Right lobe of liver (tissue), 6 donors: Measurements from ENCODE around the gene SLC9A3. TPM values are rescaled to one million over a fixed set of nuclear protein-coding genes. Genes with fewer than 3 reads are reported as not detected.
A peak's percentile ranks its signal among the peaks of the same experiment; 100 is the strongest.

ENCODE experiments used
- ATAC-seq, 4 donors: fragments of 200-7000 bp; cut with Tn5 transposase; one replicate each; pipeline ENCODE4 v1.9.1; 2020; ENCODE audit warnings: mild to moderate bottlenecking in 4 of 4, moderate library complexity in 4 of 4
- DNase-seq, 3 donors: peaks; one replicate each; pipeline ENCODE4 v3.0.0-alpha.2; 2020
- H3K27ac ChIP-seq, 3 donors: fragments of 200-600 bp; one replicate each; pipeline ENCODE4 v1.8.0; 2022
- H3K27me3 ChIP-seq, 2 donors: fragments of 200-600 bp; one replicate each; pipeline ENCODE4 v1.8.0; 2022
- H3K36me3 ChIP-seq, 4 donors: fragments of 200-600 bp; sonication (generic) in 1 of 4; one replicate each; pipeline versions ENCODE4 v1.5.1 to v1.8.0; 2017 to 2022; ENCODE audit warnings: control low read depth in 1 of 4
- H3K4me1 ChIP-seq, 4 donors: fragments of 200-600 bp; sonication (generic) in 1 of 4; one replicate each; pipeline versions ENCODE4 v1.5.1 to v1.8.0; 2017 to 2022; ENCODE audit warnings: control low read depth in 1 of 4
- H3K4me3 ChIP-seq, 3 donors: fragments of 200-600 bp; one replicate each; pipeline ENCODE4 v1.8.0; 2022
- H3K9me3 ChIP-seq, 4 donors: fragments of 200-600 bp; sonication (generic) in 1 of 4; one replicate each; pipeline versions ENCODE4 v1.5.1 to v1.8.0; 2017 to 2022; ENCODE audit warnings: control low read depth in 1 of 4
- POLR2A ChIP-seq: fragments of 450-650 bp; IDR thresholded peaks from one replicate; pipeline ENCODE4 v1.6.1; 2017; ENCODE audit warnings: antibody characterized with exemption, mild to moderate bottlenecking
- WGBS: methylation state at CpG from one replicate; pipeline ENCODE4 v1.1.6; 2018; ENCODE audit warnings: low coverage, low lambda C conversion rate; ENCODE audit not compliant: insufficient coverage; ENCODE audit errors: missing lambda C conversion rate; 5-methylcytosine and 5-hydroxymethylcytosine counted together
- intact Hi-C, 2 donors: fragments of 100-400 bp; cut with DNase I; formaldehyde crosslinking; loops; one replicate each; pipeline versions ENCODE4 v1.11.2 to v1.14.1; 2022
- total RNA-seq, 6 experiments: library from RNA; depleted of rRNA in 2 of 6; stranded (reverse); fragments of >200 nt in 2 of 6; fragmentation: NEBNext Ultra II Directional in 3 of 6; extraction: Animal tissue kit (Norgen Biotek cat#: 25700) in 3 of 6; gene quantifications; one replicate each; pipeline versions ENCODE4 v1.1.0 to v1.2.4, GENCODE V29; 2016 to 2023
- TF ChIP-seq, protein P1 (sequence below), 4 donors: fragments of 200-600 bp in 3 of 4; fragments of 450-650 bp in 1 of 4; IDR thresholded peaks; one replicate each; pipeline versions ENCODE4 v1.5.1 to v1.8.0; 2016 to 2022; ENCODE audit warnings: antibody characterized with exemption in 4 of 4, mild to moderate bottlenecking in 2 of 4
- donor health status: DM: no; HTN: yes; CAD: no.
- donor health status: DM: no; HTN: no; CAD: no.
- donor health status: DM: no; HTN: no; CAD: no.
- donor health status: DM: no; HTN: yes; CAD: no.
- donor health status: DM: no; HTN: yes; CAD: no.

Gene SLC9A3
- total RNA-seq, 6 experiments from 2014 or later = 0.32 to 1.8 (median 0.46) TPM

DNA sequence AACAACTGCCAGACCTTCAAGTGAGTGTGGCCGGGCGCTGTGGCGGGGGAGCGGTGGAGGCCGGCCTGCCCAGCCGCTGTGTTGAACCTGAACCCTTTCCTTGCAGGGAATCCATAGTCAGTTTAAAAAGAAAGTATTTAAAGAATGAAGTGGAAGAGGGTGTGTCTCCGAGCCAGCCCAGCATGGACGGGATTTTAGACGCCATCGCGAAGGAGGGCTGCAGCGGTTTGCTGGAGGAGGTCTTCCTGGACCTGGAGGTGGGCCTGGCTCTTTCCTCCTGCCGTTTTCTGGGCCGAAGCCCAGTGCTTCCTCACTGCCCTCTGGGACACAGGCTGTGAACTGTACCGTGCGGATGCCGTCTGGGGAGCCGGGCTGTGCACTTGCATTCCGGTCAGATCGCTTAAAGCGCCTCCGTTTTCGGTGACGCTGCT lies 62.2 kb downstream of the SLC9A3 start:
- H3K4me1 ChIP-seq = no peaks in the 10 kb centered on the region
- no peak overlapping the region for H3K4me3 ChIP-seq
- intact Hi-C loops = no loop called here
- H3K36me3 ChIP-seq = peaks cover 0 to 51% (median 11%) of the 10 kb centered on the region in 4 donors
- H3K27me3 ChIP-seq = no peaks in the 10 kb centered on the region
- H3K27ac ChIP-seq = no peak overlapping the region
- ATAC-seq (no peak), DNase-seq (peak in 2 of 3 donors; percentile 32 to 35)
- TF ChIP-seq, protein P1, sequence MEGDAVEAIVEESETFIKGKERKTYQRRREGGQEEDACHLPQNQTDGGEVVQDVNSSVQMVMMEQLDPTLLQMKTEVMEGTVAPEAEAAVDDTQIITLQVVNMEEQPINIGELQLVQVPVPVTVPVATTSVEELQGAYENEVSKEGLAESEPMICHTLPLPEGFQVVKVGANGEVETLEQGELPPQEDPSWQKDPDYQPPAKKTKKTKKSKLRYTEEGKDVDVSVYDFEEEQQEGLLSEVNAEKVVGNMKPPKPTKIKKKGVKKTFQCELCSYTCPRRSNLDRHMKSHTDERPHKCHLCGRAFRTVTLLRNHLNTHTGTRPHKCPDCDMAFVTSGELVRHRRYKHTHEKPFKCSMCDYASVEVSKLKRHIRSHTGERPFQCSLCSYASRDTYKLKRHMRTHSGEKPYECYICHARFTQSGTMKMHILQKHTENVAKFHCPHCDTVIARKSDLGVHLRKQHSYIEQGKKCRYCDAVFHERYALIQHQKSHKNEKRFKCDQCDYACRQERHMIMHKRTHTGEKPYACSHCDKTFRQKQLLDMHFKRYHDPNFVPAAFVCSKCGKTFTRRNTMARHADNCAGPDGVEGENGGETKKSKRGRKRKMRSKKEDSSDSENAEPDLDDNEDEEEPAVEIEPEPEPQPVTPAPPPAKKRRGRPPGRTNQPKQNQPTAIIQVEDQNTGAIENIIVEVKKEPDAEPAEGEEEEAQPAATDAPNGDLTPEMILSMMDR (IDR thresholded peaks at IDR 0.05) = no peak
- no peak for TF ChIP-seq POLR2A
- WGBS = 97% methylated on average over 9 of the region's 24 CpGs
- no peaks in the 10 kb centered on the region for H3K9me3 ChIP-seq

DNA sequence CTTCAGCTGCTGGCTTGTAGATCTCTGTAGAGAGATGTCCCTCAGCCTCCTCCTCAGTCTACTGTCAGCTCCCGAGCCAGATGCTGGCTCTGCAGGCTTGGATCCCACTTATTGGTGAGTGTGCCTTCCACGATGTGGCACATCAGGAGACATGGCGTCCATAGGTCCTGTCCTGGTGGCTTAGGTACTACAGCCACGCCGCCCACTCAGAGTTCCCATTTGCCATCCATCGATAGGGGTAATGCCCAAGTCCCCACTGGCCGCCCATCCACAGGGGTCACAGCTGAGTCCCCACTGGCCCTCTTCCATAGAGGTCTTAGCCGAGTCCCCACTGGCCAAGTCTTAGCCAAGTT lies 64.0 kb downstream of the SLC9A3 start:
- peaks cover 0 to 57% (median 13%) of the 10 kb centered on the region in 4 donors for H3K36me3 ChIP-seq
- intact Hi-C loops = no loop called here
- no peak overlapping the region for H3K27ac ChIP-seq
- H3K27me3 ChIP-seq = no peaks in the 10 kb centered on the region
- 100% methylated on average over 2 of the region's 8 CpGs for WGBS
- TF ChIP-seq, protein P1 (IDR thresholded peaks at IDR 0.05) = no peak
- TF ChIP-seq POLR2A = no peak
- no peak overlapping the region for H3K4me3 ChIP-seq
- H3K9me3 ChIP-seq = no peaks in the 10 kb centered on the region
- ATAC-seq (no peak), DNase-seq (peak in 2 of 3 donors; percentile 12 to 18)
- no peaks in the 10 kb centered on the region for H3K4me1 ChIP-seq

DNA sequence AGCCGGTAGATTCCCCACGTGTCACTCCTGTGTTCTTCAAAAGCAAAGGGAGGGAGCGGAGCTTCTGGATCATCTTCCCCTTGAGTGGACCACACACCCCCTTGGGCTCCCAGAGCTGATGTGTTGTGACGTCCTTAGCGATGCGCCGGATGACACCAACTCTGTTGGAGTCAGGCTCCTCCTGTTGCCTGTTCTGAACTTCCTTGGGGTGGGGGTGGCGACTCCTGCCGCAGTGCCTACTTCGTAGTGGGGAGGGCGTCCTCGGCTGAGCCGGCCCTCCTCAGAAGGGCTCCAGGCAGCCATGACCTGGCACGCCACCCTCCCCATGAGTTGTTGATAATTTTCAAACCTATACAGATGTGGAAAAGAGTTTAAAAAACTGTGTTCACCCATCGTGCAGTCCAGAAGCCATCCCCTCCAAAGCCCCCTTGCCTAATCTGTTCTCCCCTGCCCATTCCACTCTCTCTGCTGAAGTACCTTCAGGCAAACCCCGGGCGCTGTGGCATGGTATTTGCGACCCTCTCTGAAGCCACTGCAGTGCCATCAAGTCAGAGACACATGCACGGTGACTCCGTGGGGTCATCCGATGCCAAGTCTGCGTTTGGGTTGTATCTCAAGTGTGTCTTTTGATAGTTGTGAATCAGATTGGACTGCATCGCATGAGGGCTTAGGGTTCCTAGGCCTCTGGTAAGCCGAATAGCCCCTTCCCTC lies 64.5 kb downstream of the SLC9A3 start:
- Histone ChIP-seq H3K27me3 (no peaks in the 10 kb centered on the region), H3K9me3 (no peaks in the 10 kb centered on the region), H3K4me3 (no peak overlapping the region), H3K36me3 (peaks cover 0 to 62% (median 11%) of the 10 kb centered on the region in 4 donors), H3K27ac (no peak overlapping the region), H3K4me1 (no peaks in the 10 kb centered on the region)
- 100% methylated on average over 6 of the region's 24 CpGs for WGBS
- intact Hi-C loops = no loop called here
- DNase-seq (peak in 2 of 3 donors; percentile 37 to 46), ATAC-seq (no peak)
- no peak for TF ChIP-seq POLR2A
- TF ChIP-seq, protein P1 (IDR thresholded peaks at IDR 0.05) = no peak

DNA sequence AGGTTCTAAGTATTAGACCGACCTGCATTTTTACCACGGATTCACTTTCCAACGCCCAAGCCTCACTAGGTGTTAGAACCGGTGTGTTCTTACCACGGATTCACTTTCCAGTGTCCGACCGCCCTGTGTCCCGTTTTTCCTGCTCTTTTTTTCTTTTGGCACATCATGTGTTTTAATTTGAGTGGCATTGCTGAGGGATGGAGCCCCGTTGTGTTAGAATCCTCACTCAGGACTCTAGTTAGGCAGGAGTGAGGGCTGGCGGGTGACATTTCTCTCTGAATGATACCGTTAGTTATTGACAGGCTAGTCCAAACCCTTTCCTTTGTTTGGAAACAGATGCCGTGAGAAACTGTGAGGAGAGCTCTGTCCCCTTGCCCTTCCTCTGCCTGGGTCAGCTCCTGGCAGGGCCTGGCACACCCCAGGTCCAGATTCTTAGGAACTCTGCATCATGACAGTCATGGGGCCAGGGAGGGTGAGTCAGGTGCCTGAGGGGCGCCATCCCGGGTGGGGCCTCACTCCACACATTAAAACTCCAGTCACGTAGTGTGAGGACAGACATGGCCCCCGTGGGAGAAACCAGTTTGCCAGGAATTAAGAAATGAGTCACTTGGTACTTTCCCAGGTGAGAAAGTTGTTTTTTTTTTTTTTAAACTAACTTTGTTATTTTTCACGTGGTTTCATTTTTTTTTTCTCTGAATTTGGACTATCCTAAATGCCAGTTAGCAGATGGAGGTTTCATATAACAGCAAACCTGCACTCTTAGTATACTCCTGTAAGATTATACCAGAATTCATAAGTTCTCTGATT lies 65.5 kb downstream of the SLC9A3 start:
- Histone ChIP-seq H3K27ac (no peak overlapping the region), H3K27me3 (no peaks in the 10 kb centered on the region), H3K36me3 (peaks cover 0 to 69% (median 13%) of the 10 kb centered on the region in 4 donors), H3K9me3 (no peaks in the 10 kb centered on the region), H3K4me3 (no peak overlapping the region), H3K4me1 (no peaks in the 10 kb centered on the region)
- DNase-seq (peak in 2 of 3 donors; percentile 16 to 22), ATAC-seq (peak in 1 of 4 donors; percentile 51)
- WGBS = 77% methylated on average over 10 of the region's 17 CpGs
- intact Hi-C loops = no loop called here
- TF ChIP-seq, protein P1 (IDR thresholded peaks at IDR 0.05) = no peak
- no peak for TF ChIP-seq POLR2A
